SK-N-SH (cell line): ENCODE results near the gene MIF4GD. TPM values are rescaled to one million over a fixed set of nuclear protein-coding genes. Genes with fewer than 3 reads are reported as not detected.

Experiments
- CTCF ChIA-PET: fragments of 300-600, 350-600 bp; formaldehyde crosslinking; extraction: SDS; loops from one replicate; lab custom pipeline; 2021; lab: Yijun Ruan, JAX
- POLR2A ChIA-PET: fragments of 350-600 bp; sonication (Branson Sonifier 250); formaldehyde crosslinking; extraction: SDS; loops from one replicate; lab custom pipeline; 2020; ENCODE audit warnings: antibody characterized with exemption, inconsistent platforms; lab: Yijun Ruan, JAX
- DNase-seq: peaks from one replicate; pipeline ENCODE4 v3.0.0; 2012
- H2AFZ ChIP-seq: fragments of 200-600 bp; sonication (generic); 2 replicates; pipeline ENCODE4 v1.8.1; 2016; ENCODE audit warnings: antibody characterized with exemption, mild to moderate bottlenecking, low read depth
- H3F3A ChIP-seq: fragments of 200-600 bp; sonication (generic); replicated peaks from 2 replicates; pipeline ENCODE3; 2016; ENCODE audit warnings: antibody characterized with exemption, mild to moderate bottlenecking; ENCODE audit not compliant: insufficient read depth
- H3K27ac ChIP-seq, 2 experiments: fragments of 200-500 bp in 1 of 2; fragments of 200-600 bp in 1 of 2; sonication (Bioruptor generic) in 1 of 2; sonication (generic), shearing (Covaris generic) in 1 of 2; 2 replicates each; pipeline versions ENCODE4 v1.5.1 to v1.6.1; 2014 to 2016; ENCODE audit warnings: low read depth in 2 of 2, inconsistent platforms in 1 of 2, low read length in 1 of 2, mild to moderate bottlenecking in 1 of 2, mixed read lengths in 1 of 2
- H3K27me3 ChIP-seq: fragments of 200-600 bp; sonication (generic), shearing (Covaris generic); 2 replicates; pipeline ENCODE4 v1.6.1; 2016; ENCODE audit warnings: mixed run types; ENCODE audit not compliant: insufficient read depth
- H3K36me3 ChIP-seq, 2 experiments: fragments of 200-500 bp in 1 of 2; fragments of 200-600 bp in 1 of 2; sonication (Bioruptor generic) in 1 of 2; sonication (generic) in 1 of 2; replicated peaks in 1 of 2; 2 replicates each; pipeline versions ENCODE3 to v1.5.1; 2014 to 2016; ENCODE audit warnings: low read length in 1 of 2, mild to moderate bottlenecking in 1 of 2; ENCODE audit not compliant: insufficient read depth in 2 of 2, control insufficient read depth in 1 of 2
- H3K4me1 ChIP-seq, 2 experiments: fragments of 200-500 bp in 1 of 2; fragments of 200-600 bp in 1 of 2; sonication (Bioruptor generic) in 1 of 2; sonication (generic), shearing (Covaris generic) in 1 of 2; 2 replicates each; pipeline versions ENCODE4 v1.5.1 to v1.6.1; 2014 to 2016; ENCODE audit warnings: low read depth in 1 of 2, low read length in 1 of 2, mixed run types in 1 of 2; ENCODE audit not compliant: insufficient read depth in 2 of 2, control insufficient read depth in 1 of 2
- H3K4me2 ChIP-seq: fragments of 200-600 bp; sonication (generic), shearing (Covaris generic); 2 replicates; pipeline ENCODE4 v1.6.1; 2017; ENCODE audit warnings: mixed run types
- H3K4me3 ChIP-seq, 2 experiments: fragments of 200-500 bp in 1 of 2; fragments of 200-600 bp in 1 of 2; sonication (Bioruptor generic) in 1 of 2; sonication (generic), shearing (Covaris generic) in 1 of 2; 2 replicates each; pipeline versions ENCODE4 v1.5.1 to v1.8.1; 2014 to 2016; ENCODE audit warnings: low read depth in 2 of 2, inconsistent platforms in 1 of 2, low read length in 1 of 2, mild to moderate bottlenecking in 1 of 2, mixed read lengths in 1 of 2, moderate library complexity in 1 of 2
- H3K79me2 ChIP-seq: fragments of 200-600 bp; sonication (generic); 2 replicates; pipeline ENCODE4 v1.8.1; 2017; ENCODE audit warnings: mild to moderate bottlenecking; ENCODE audit not compliant: insufficient read depth
- H3K9ac ChIP-seq: fragments of 200-600 bp; sonication (generic); 2 replicates; pipeline ENCODE4 v1.6.1; 2017; ENCODE audit warnings: mixed run types
- H3K9me2 ChIP-seq: fragments of 200-600 bp; sonication (generic); 2 replicates; pipeline ENCODE4 v1.6.1; 2017; ENCODE audit warnings: mixed run types
- H3K9me3 ChIP-seq: fragments of 200-600 bp; sonication (generic); 2 replicates; pipeline ENCODE4 v1.6.1; 2017; ENCODE audit warnings: mixed run types, mild to moderate bottlenecking, moderate library complexity
- H4K20me1 ChIP-seq: fragments of 200-600 bp; sonication (generic); 2 replicates; pipeline ENCODE4 v1.6.1; 2017; ENCODE audit warnings: mild to moderate bottlenecking, mixed run types; ENCODE audit not compliant: insufficient read depth
- FOSL2 ChIP-seq: IDR thresholded peaks from 2 replicates; pipeline ENCODE4 v1.4.0; 2012; ENCODE audit warnings: low read depth, mild to moderate bottlenecking, moderate library complexity, borderline replicate concordance
- FOXJ3 ChIP-seq: sonication (generic); formaldehyde crosslinking; IDR thresholded peaks from 2 replicates; pipeline ENCODE4 v1.5.1; 2020; ENCODE audit warnings: mild to moderate bottlenecking, missing genetic modification reagents
- FOXM1 ChIP-seq: IDR thresholded peaks from 2 replicates; pipeline ENCODE4 v1.4.0; 2012; ENCODE audit warnings: low read depth, mild to moderate bottlenecking
- JUND ChIP-seq: IDR thresholded peaks from 2 replicates; pipeline ENCODE4 v1.4.0; 2012
- MEF2A ChIP-seq: IDR thresholded peaks from 2 replicates; pipeline ENCODE4 v1.4.0; 2012; ENCODE audit warnings: low read depth, borderline replicate concordance
- NFIC ChIP-seq: IDR thresholded peaks from 2 replicates; pipeline ENCODE4 v1.4.0; 2012; ENCODE audit warnings: borderline replicate concordance
- NRF1 ChIP-seq: IDR thresholded peaks from 2 replicates; pipeline ENCODE4 v1.6.1; 2012; ENCODE audit warnings: low read depth, mild to moderate bottlenecking, low read length
- RAD21 ChIP-seq: IDR thresholded peaks from 2 replicates; pipeline ENCODE4 v1.6.1; 2012; ENCODE audit warnings: mild to moderate bottlenecking, low read length
- REST ChIP-seq: IDR thresholded peaks from 2 replicates; pipeline ENCODE4 v1.6.1; 2012; ENCODE audit warnings: mild to moderate bottlenecking, low read depth, low read length, moderate library complexity
- RXRA ChIP-seq: IDR thresholded peaks from 2 replicates; pipeline ENCODE4 v1.4.0; 2012; ENCODE audit warnings: low read depth, mild to moderate bottlenecking, borderline replicate concordance
- TAF1 ChIP-seq: IDR thresholded peaks from 2 replicates; pipeline ENCODE4 v1.6.1; 2012; ENCODE audit warnings: low read depth, mild to moderate bottlenecking, low read length, moderate library complexity, borderline replicate concordance
- TCF12 ChIP-seq: IDR thresholded peaks from 2 replicates; pipeline ENCODE4 v1.4.0; 2012
- TEAD4 ChIP-seq: IDR thresholded peaks from 2 replicates; pipeline ENCODE4 v1.4.0; 2012; ENCODE audit warnings: mild to moderate bottlenecking, borderline replicate concordance; ENCODE audit not compliant: insufficient read depth
- USF2 ChIP-seq: fragments of 150-350 bp; IDR thresholded peaks from 2 replicates; pipeline ENCODE4 v1.6.1; 2017; ENCODE audit warnings: antibody characterized with exemption, low read length, low read depth, borderline replicate concordance
- YY1 ChIP-seq: IDR thresholded peaks from 2 replicates; pipeline ENCODE4 v1.4.0; 2012; ENCODE audit warnings: low read depth, mild to moderate bottlenecking
- ZBTB33 ChIP-seq: IDR thresholded peaks from 2 replicates; pipeline ENCODE4 v1.4.0; 2012; ENCODE audit warnings: low read depth, borderline replicate concordance
- WGBS: methylation state at CpG from one replicate; pipeline ENCODE4 v1.1.6; 2017; ENCODE audit warnings: low lambda C conversion rate; 5-methylcytosine and 5-hydroxymethylcytosine counted together
- polyA plus RNA-seq, 3 experiments: library from polyadenylated mRNA; depleted of rRNA; stranded (reverse); fragments of >200 nt; gene quantifications; 2 replicates each; pipeline ENCODE4 v1.2.3, GENCODE V29; 2012
- TF ChIP-seq, protein P1 (sequence below): IDR thresholded peaks from 2 replicates; pipeline ENCODE4 v1.4.0; 2012; ENCODE audit warnings: low read depth
- TF ChIP-seq, protein P2 (sequence below): fragments of 200-600 bp; sonication (generic); IDR thresholded peaks from 2 replicates; pipeline ENCODE4 v1.6.1; 2017; ENCODE audit warnings: antibody characterized with exemption, mild to moderate bottlenecking, moderate library complexity
- TF ChIP-seq, protein P3 (sequence below): IDR thresholded peaks from 2 replicates; pipeline ENCODE4; 2012
- TF ChIP-seq, protein P4 (sequence below): fragments of 150-350 bp; IDR thresholded peaks from 2 replicates; pipeline ENCODE4 v1.6.1; 2016; ENCODE audit warnings: mild to moderate bottlenecking, low read depth, low read length

MIF4GD gene
- polyA plus RNA-seq, 1 of the 3 experiments (the other 2 are of a cell fraction): 65.4 TPM

DNA sequence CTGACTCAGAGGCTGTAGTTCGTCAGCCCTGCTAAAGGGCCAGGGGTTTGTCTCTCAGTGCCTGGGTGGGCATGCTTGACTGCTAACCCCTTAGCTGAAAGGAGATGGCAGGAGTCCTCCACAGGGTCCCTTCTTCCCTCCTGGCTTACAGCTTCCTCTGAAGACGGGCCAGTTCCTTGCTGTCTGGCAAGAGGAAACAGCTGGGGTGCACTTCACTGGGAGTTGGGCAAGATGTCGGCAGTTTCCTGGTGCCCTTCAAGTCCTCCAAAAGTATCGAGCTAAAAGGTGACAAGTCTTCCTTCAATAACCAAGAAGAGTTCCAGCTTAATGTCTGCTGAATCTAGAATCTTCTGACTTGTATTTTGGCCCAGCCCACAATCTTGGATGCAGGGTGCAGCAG lies 42.2 kb downstream of the MIF4GD start (continued):
- no peak for TF ChIP-seq FOXJ3
- no peak for TF ChIP-seq ZBTB33
- TF ChIP-seq, protein P1, sequence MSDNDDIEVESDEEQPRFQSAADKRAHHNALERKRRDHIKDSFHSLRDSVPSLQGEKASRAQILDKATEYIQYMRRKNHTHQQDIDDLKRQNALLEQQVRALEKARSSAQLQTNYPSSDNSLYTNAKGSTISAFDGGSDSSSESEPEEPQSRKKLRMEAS: no peak
- no peak for TF ChIP-seq RAD21

- Histone ChIP-seq H3K4me3 (no peak overlapping the region), H3K9ac (no peak overlapping the region), H3F3A (no peaks in the 10 kb centered on the region), H4K20me1 (no peaks in the 10 kb centered on the region), H3K27me3 (no peaks in the 10 kb centered on the region), H3K36me3 (peaks cover 55 to 65% of the 10 kb centered on the region in 2 experiments), H3K27ac (no peak overlapping the region), H3K9me2 (no peaks in the 10 kb centered on the region), H3K79me2 (peaks cover 7% of the 10 kb centered on the region; the same call in 1 of the 2 replicates), H3K4me1 (no peaks in the 10 kb centered on the region), H3K9me3 (no peaks in the 10 kb centered on the region), H3K4me2 (no peak overlapping the region), H2AFZ (no peak overlapping the region)
- CTCF ChIA-PET: interaction anchor here (0.6 to 6.7 kb wide), 6 partner anchors 11 to 197 kb away, joined by 3 to 79 read pairs (median 4); no protein-coding TSS in a partner anchor
- TF ChIP-seq TAF1 (no peak), RXRA (no peak), YY1 (no peak), FOXJ3 (no peak), NRF1 (no peak), JUND (no peak), NFIC (no peak), MEF2A (no peak), TCF12 (no peak), TEAD4 (no peak), USF2 (no peak), FOXM1 (no peak), FOSL2 (no peak), REST (no peak)
- TF ChIP-seq, protein P2, sequence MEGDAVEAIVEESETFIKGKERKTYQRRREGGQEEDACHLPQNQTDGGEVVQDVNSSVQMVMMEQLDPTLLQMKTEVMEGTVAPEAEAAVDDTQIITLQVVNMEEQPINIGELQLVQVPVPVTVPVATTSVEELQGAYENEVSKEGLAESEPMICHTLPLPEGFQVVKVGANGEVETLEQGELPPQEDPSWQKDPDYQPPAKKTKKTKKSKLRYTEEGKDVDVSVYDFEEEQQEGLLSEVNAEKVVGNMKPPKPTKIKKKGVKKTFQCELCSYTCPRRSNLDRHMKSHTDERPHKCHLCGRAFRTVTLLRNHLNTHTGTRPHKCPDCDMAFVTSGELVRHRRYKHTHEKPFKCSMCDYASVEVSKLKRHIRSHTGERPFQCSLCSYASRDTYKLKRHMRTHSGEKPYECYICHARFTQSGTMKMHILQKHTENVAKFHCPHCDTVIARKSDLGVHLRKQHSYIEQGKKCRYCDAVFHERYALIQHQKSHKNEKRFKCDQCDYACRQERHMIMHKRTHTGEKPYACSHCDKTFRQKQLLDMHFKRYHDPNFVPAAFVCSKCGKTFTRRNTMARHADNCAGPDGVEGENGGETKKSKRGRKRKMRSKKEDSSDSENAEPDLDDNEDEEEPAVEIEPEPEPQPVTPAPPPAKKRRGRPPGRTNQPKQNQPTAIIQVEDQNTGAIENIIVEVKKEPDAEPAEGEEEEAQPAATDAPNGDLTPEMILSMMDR: no peak
- TF ChIP-seq, protein P3, sequence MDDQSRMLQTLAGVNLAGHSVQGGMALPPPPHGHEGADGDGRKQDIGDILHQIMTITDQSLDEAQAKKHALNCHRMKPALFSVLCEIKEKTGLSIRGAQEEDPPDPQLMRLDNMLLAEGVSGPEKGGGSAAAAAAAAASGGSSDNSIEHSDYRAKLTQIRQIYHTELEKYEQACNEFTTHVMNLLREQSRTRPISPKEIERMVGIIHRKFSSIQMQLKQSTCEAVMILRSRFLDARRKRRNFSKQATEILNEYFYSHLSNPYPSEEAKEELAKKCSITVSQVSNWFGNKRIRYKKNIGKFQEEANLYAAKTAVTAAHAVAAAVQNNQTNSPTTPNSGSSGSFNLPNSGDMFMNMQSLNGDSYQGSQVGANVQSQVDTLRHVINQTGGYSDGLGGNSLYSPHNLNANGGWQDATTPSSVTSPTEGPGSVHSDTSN: no peak
- TF ChIP-seq, protein P4, sequence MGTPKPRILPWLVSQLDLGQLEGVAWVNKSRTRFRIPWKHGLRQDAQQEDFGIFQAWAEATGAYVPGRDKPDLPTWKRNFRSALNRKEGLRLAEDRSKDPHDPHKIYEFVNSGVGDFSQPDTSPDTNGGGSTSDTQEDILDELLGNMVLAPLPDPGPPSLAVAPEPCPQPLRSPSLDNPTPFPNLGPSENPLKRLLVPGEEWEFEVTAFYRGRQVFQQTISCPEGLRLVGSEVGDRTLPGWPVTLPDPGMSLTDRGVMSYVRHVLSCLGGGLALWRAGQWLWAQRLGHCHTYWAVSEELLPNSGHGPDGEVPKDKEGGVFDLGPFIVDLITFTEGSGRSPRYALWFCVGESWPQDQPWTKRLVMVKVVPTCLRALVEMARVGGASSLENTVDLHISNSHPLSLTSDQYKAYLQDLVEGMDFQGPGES: no peak
- TF ChIP-seq, protein P1: no peak
- DNase-seq: no peak
- WGBS: 92% methylated on average over 2 of the region's 2 CpGs
- POLR2A ChIA-PET: interaction anchor here (0.6 to 1.0 kb wide), 2 partner anchors 25 to 42 kb away, joined by 3 to 5 read pairs; no protein-coding TSS in a partner anchor
Observed at GRCh38 chr17:75228305-75228704, 42.7 kb downstream of the MIF4GD start.
